Measurements from ENCODE around the gene SNX27. TPM values are rescaled to one million over a fixed set of nuclear protein-coding genes. Genes with fewer than 3 reads are reported as not detected.

Gene SNX27
- total RNA-seq, 1 experiment from 2014 or later, result 42.2 TPM

- CTCF ChIA-PET, result no interaction called here
- Histone ChIP-seq H3K36me3 (ENCODE audit: control insufficient read depth in 1 of 2, insufficient read depth in 2 of 2, low read length in 2 of 2) (no peaks in the 10 kb centered on the region), H3K9me2 (ENCODE audit: insufficient read depth) (no peaks in the 10 kb centered on the region), H3K9ac (ENCODE audit: low read length) (no peak overlapping the region), H3K27ac (ENCODE audit: low read depth, low read length) (no peak overlapping the region), H3K27me3 (ENCODE audit: insufficient read depth, low read length) (peaks cover 9% of the 10 kb centered on the region), H3K4me1 (ENCODE audit: control insufficient read depth in 1 of 2, insufficient read depth in 2 of 2, low read length in 2 of 2) (no peaks in the 10 kb centered on the region), H3K4me3 (replicated peaks in 1 of 2; ENCODE audit: low read depth in 1 of 2, low read length in 2 of 2) (no peak overlapping the region), H3K79me2 (ENCODE audit: insufficient read depth, low read length) (no peaks in the 10 kb centered on the region), H3K9me3 (ENCODE audit: control insufficient read depth in 1 of 2, insufficient read depth in 1 of 2, low read depth in 1 of 2, low read length in 2 of 2) (no peaks in the 10 kb centered on the region), H4K20me1 (ENCODE audit: insufficient read depth) (no peaks in the 10 kb centered on the region), H2AFZ (ENCODE audit: low read depth, low read length, poor library complexity, severe bottlenecking) (no peak overlapping the region), H3K4me2 (ENCODE audit: low read length) (no peak overlapping the region)
- RAD21 ChIA-PET (ENCODE audit: low non-redundant PET in 1 of 2, low total read pairs in 2 of 2, uncharacterized antibody in 2 of 2, unreplicated experiment in 2 of 2), result no interaction called here
- ATAC-seq (no peak), DNase-seq (ENCODE audit: low read depth, low spot score) (no peak)
- no peak for TF ChIP-seq CBX3 (IDR thresholded peaks at IDR 0.05; ENCODE audit: low read depth)
- no peak for TF ChIP-seq SRF (IDR thresholded peaks at IDR 0.05; ENCODE audit: low read depth)
- TF ChIP-seq EGR1 (IDR thresholded peaks at IDR 0.05; ENCODE audit: low read depth), result no peak
- no peak for TF ChIP-seq ELF1 (IDR thresholded peaks at IDR 0.05; ENCODE audit: borderline replicate concordance, low read depth)
- TF ChIP-seq ZBTB33 (IDR thresholded peaks at IDR 0.05; ENCODE audit: extremely low read depth, insufficient replicate concordance, low read length), result no peak
- no peak for TF ChIP-seq SP1 (IDR thresholded peaks at IDR 0.05; ENCODE audit: low read depth)
- TF ChIP-seq TCF7L2 (IDR thresholded peaks at IDR 0.05; ENCODE audit: borderline replicate concordance, extremely low read depth, insufficient read depth, insufficient read length), result no peak
- TF ChIP-seq RAD21 (IDR thresholded peaks at IDR 0.05; ENCODE audit: low read depth), result no peak
- no peak for TF ChIP-seq CEBPB (IDR thresholded peaks at IDR 0.05; ENCODE audit: low read depth)
- TF ChIP-seq REST (IDR thresholded peaks at IDR 0.05; ENCODE audit: low read depth), result no peak
- TF ChIP-seq ZFX (IDR thresholded peaks at IDR 0.05), result no peak
- no peak for TF ChIP-seq SIN3A (IDR thresholded peaks at IDR 0.05; ENCODE audit: low read depth)
- intact Hi-C loops (cut with micrococcal nuclease), result no loop called here
- POLR2A ChIA-PET, result no interaction called here
- BruUV-seq (replicated peaks), result no TSS peak
These were observed 112.0 kb downstream of the SNX27 start for GRCh38 chr1:151723726-151724370.

Measured in HCT116 (cell line).